ENCODE measurements around the gene AGMO.

The AGMO gene

GRCh38 chr7:15446722-15447121, 115.1 kb downstream of the AGMO start:
- DNase-seq = no peak

GRCh38 chr7:15446280-15446679, 115.5 kb downstream of the AGMO start:
- DNase-seq = no peak

- no peak for DNase-seq
These were observed 119.9 kb downstream of the AGMO start for GRCh38 chr7:15441915-15442314.

GRCh38 chr7:15440482-15440881, 121.3 kb downstream of the AGMO start:
- no peak for DNase-seq

- no peak for DNase-seq
These were observed 122.0 kb downstream of the AGMO start for GRCh38 chr7:15439853-15440252.

GRCh38 chr7:15433151-15433550, 128.7 kb downstream of the AGMO start:
- no peak for DNase-seq

- DNase-seq = no peak
These were observed 130.9 kb downstream of the AGMO start for GRCh38 chr7:15430911-15431310.

- DNase-seq = no peak
These were observed 131.6 kb downstream of the AGMO start for GRCh38 chr7:15430191-15430590.

GRCh38 chr7:15424468-15424867, 137.3 kb downstream of the AGMO start:
- DNase-seq = no peak

- no peak for DNase-seq
These were observed 142.2 kb downstream of the AGMO start for GRCh38 chr7:15419596-15419995.

GRCh38 chr7:15418264-15418663, 143.6 kb downstream of the AGMO start:
- no peak for DNase-seq

GRCh38 chr7:15417341-15417988, 144.3 kb downstream of the AGMO start:
- no peak for DNase-seq

GRCh38 chr7:15411019-15411418, 150.8 kb downstream of the AGMO start:
- no peak for DNase-seq

- no peak for DNase-seq
These were observed 153.9 kb downstream of the AGMO start for GRCh38 chr7:15407910-15408309.

GRCh38 chr7:15403751-15404150, 158.1 kb downstream of the AGMO start:
- DNase-seq = no peak

- no peak for DNase-seq
These were observed 158.5 kb downstream of the AGMO start for GRCh38 chr7:15403315-15403714.

GRCh38 chr7:15402436-15403136, 159.2 kb downstream of the AGMO start:
- no peak for DNase-seq

- DNase-seq = no peak
These were observed 161.4 kb downstream of the AGMO start for GRCh38 chr7:15400440-15400839.

GRCh38 chr7:15399441-15399840, 162.4 kb downstream of the AGMO start:
- no peak for DNase-seq

- no peak for DNase-seq
These were observed 163.7 kb downstream of the AGMO start for GRCh38 chr7:15397922-15398760.

GRCh38 chr7:15397159-15397550, 164.7 kb downstream of the AGMO start:
- no peak for DNase-seq

- DNase-seq = no peak
These were observed 165.3 kb downstream of the AGMO start for GRCh38 chr7:15396210-15397158.

GRCh38 chr7:15389073-15389472, 172.7 kb downstream of the AGMO start:
- DNase-seq = no peak
